HG02571 (cell line): ENCODE results near the gene AFAP1L2.

ENCODE experiments used
- ATAC-seq: cut with Tn5 transposase; IDR thresholded peaks from one replicate; pipeline ENCODE4 v1.9.1; 2021; ENCODE audit warnings: mild to moderate bottlenecking, moderate library complexity; ENCODE audit not compliant: unreplicated experiment

AFAP1L2 gene

DNA sequence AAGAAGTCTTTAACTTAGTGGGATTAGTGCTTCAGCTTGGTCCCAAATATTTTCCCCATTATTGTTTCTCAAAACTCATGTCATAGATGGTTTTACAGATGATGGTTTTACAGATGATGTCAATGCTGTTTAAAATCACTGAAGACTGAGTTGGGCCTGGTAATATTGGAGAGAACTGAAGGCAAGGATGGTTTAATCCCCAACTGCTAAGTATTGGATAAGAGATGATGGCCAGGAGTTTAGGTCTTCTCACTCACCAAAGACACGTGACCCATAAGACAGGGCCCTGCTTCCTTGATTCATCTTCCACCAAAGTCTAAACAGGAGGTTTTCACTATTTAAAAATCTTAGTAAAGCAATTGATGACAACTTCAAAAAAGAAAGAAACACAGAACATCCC, 108.9 kb downstream of the AFAP1L2 start:
- no peak for ATAC-seq

DNA sequence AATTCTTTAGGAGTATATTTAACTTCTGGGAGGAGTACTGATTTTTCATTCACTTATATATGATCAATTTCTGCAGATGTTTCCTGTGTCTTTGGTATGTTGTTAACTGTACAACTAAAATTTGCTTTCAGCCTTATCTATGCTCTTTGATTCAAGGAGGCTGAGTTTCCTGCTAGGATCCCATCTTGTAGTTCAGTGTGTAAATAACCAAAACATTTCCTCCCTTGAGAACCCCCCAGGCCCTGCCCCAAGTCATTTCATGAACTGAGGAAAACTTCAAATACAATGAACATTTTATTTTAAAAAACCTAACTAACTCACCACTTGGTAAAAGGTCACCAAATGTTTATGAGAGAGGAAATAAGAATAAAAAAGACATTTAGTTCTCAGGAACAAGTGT, 109.8 kb downstream of the AFAP1L2 start:
- ATAC-seq: no peak

- ATAC-seq: no peak
Observed at GRCh38 chr10:114293075-114293474, 111.2 kb downstream of the AFAP1L2 start.

DNA sequence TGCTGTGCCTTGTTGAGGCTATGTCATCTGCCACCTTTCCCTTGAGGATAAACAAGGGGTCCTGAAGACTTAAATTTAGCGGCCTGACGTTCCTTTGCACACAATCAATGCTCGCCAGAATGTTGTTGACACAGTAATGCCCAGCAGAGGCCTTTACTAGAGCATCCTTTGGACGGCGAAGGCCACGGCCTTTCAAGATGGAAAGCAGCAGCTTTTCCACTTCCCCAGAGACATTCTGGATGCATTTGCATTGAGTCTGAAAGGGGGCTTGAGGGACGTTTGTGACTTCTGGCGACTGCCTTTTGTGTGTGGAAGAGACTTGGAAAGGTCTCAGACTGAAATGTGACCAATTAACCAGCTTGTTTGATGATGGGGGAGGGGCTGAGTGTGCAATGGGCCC, 112.8 kb downstream of the AFAP1L2 start:
- no peak for ATAC-seq

DNA sequence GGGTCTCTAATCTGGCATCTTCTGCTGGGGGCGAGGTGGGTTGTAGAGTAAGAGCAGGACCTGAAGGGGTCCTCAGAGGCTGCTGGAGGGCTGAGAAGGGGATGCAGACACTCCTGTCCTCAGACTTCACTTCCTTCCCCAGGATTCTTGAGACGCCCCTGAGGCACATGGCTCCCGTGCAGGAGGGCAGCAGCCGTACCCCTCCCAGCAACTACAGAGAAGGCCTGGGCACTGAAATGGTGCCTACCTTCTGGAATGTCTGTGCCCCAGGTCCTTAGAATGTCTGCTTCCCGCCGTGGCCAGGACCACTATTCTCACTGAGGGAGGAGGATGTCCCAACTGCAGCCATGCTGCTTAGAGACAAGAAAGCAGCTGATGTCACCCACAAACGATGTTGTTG, 113.2 kb downstream of the AFAP1L2 start:
- ATAC-seq: no peak

GRCh38 chr10:114290038-114290437, 114.3 kb downstream of the AFAP1L2 start:
- ATAC-seq: no peak

GRCh38 chr10:114289096-114289436, 115.2 kb downstream of the AFAP1L2 start:
- no peak for ATAC-seq

- no peak for ATAC-seq
Observed at GRCh38 chr10:114288424-114289095, 115.7 kb downstream of the AFAP1L2 start.

DNA sequence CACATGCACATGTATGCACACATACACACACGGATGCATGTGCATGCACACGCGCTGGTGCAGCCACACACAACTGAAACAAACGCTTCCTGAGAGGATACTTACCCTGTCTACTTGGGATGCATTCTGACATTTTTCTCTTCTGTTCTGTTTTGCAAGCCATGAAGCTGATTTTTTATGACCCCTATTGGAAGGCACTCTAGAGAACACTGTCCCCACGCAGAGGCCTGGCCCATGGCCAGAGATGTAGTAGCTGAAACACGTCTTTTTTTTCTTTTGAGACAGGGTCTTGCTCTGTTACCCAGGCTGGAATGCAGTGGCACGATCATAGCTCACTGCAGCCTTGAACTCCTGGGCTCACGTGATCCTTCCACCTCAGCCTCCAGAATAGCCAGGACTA, 117.4 kb downstream of the AFAP1L2 start:
- ATAC-seq: no peak

DNA sequence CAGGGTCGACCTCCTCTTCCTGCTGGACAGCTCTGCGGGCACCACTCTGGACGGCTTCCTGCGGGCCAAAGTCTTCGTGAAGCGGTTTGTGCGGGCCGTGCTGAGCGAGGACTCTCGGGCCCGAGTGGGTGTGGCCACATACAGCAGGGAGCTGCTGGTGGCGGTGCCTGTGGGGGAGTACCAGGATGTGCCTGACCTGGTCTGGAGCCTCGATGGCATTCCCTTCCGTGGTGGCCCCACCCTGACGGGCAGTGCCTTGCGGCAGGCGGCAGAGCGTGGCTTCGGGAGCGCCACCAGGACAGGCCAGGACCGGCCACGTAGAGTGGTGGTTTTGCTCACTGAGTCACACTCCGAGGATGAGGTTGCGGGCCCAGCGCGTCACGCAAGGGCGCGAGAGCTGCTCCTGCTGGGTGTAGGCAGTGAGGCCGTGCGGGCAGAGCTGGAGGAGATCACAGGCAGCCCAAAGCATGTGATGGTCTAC, 118.3 kb downstream of the AFAP1L2 start:
- ATAC-seq: no peak

DNA sequence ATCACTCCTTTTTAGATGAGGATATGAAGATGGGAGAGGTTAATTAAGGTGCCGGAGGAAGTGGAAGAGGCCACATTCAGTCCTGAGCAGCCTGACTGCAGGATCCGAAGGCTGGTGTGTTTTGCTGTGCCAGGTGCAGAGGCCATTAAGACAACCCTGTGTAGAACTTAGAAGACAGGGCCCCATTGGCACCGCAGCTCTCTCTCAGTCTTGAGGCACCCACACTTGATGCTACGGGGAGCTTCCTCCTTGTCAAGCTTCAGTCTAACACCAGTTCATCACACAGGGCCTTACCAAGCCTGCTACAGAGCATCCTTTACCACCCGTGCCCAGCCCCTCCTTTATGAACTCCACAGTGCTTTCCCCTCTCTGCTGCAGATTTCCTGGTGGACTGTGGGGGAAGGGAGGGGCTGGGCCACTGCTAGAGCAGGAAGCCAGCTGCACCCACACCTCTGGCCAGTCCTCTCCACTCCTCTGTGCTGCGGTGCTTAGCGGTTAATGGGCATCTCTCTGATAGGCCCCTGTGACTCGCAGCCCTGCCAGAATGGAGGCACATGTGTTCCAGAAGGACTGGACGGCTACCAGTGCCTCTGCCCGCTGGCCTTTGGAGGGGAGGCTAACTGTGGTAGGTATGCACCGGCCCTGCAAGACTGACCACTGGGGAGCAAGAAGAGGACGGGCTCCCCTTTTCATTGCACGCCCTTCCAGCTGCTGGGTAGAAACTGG, 119.8 kb downstream of the AFAP1L2 start:
- ATAC-seq: no peak

GRCh38 chr10:114283535-114284234, 120.6 kb downstream of the AFAP1L2 start:
- no peak for ATAC-seq

GRCh38 chr10:114283091-114283490, 121.2 kb downstream of the AFAP1L2 start:
- no peak for ATAC-seq

DNA sequence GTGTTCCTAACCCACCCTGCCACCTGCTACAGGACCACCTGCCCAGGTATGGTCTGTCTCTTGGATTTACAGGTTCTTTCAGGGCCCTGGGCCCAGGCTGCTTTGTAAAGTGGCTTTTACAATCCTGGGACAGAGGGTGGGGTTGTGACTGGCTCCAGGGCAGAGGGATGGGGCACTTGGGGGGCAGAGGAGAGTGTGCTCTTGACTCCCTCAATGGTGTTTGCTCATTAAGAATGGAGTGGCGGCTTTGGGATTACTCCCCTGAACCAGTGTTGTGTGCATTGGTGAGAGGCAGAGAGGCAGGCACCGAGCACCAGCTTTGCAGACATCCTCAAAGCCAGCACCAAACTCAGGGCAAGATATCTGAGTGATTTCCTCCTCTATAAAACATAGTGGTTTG, 121.8 kb downstream of the AFAP1L2 start:
- ATAC-seq: no peak

- ATAC-seq: no peak
Observed at GRCh38 chr10:114281461-114281860, 122.8 kb downstream of the AFAP1L2 start.

DNA sequence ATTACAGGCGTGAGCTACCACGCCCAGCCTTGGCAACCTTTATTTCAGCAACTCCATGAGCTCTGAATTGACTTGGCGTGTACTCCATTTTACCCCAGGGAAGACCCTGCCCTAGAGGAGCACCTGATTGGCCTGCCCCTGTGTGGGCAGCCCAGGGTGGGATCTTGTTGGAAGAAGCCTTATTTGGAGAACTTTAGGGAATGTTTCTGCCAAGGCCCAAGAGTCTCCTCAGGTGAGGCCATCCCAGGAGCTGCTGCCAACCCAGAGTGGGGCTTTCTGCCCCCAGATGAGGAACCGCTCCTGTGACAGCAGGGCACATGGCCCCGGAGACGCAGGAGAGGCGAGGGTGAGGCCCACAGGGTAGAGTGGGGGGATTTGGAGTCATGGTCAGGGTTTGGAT, 123.3 kb downstream of the AFAP1L2 start:
- ATAC-seq: no peak

GRCh38 chr10:114279901-114280644, 124.2 kb downstream of the AFAP1L2 start:
- ATAC-seq: no peak

DNA sequence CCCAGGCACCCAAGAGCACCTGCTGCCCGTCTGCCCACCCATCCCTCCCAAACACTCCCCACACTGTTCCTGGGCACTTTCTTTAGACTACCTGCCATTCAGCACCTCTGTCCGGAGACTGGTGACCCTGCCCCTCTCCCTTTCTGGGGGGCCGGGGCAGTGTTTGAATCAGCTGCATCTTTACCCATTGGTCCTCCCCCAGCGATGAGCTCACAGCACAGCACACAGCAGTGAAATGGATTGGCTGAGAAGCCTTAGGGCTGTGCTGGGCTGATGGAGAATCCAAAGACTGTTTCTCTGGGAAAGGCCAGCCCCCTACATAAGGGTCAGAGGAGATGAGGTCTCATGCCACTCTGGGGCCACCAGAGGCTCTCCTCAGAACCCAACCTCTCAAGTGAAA, 125.0 kb downstream of the AFAP1L2 start:
- ATAC-seq: no peak

- ATAC-seq: no peak
Observed at GRCh38 chr10:114278884-114279191, 125.5 kb downstream of the AFAP1L2 start.

- ATAC-seq: no peak
Observed at GRCh38 chr10:114278140-114278883, 126.0 kb downstream of the AFAP1L2 start.

DNA sequence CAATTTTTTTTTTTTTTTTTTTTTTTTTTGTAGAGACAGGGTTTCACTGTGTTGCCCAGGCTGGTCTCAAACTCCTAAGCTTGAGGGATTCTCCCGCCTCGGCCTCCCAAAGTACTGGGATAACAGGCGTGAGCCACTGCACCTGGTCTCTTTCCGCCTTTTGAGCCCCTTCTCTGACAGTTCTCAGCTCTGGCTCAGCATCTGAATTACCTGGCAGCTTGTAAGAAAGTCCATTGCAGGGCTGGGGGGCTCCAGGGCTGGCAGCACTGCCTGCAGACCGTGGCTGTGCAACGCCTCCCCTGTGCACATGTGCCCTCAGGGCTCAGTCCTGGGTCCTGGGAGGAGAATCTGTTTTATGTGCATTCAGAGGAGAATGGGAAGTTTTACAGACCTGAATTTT, 127.6 kb downstream of the AFAP1L2 start:
- no peak for ATAC-seq
